HG03460 (cell line): ENCODE results near the gene ZNF202.

Source experiments
- ATAC-seq: cut with Tn5 transposase; IDR thresholded peaks from one replicate; pipeline ENCODE4 v1.9.1; 2021; ENCODE audit not compliant: unreplicated experiment

ZNF202 gene

DNA sequence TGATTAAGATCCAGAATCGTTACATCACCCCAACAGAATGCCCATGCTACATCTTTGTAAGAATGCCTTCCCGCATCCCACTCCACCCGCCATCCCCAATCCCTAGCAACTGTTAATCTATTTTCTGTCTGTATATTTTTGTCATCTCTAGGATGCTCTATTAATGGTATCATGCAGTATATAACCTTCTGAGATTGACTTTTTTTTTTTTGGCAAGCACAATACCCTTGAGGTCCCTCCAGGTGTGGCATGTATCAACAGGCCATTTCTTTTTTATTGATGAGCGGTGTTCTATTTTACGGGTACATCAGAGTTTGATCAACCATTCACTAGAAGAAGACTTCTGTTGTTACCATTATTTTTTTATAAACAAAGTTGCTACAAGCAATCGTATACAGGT lies 56.9 kb downstream of the ZNF202 start:
- ATAC-seq: no peak

- no peak for ATAC-seq
Observed at GRCh38 chr11:123683428-123684170, 57.9 kb downstream of the ZNF202 start.

DNA sequence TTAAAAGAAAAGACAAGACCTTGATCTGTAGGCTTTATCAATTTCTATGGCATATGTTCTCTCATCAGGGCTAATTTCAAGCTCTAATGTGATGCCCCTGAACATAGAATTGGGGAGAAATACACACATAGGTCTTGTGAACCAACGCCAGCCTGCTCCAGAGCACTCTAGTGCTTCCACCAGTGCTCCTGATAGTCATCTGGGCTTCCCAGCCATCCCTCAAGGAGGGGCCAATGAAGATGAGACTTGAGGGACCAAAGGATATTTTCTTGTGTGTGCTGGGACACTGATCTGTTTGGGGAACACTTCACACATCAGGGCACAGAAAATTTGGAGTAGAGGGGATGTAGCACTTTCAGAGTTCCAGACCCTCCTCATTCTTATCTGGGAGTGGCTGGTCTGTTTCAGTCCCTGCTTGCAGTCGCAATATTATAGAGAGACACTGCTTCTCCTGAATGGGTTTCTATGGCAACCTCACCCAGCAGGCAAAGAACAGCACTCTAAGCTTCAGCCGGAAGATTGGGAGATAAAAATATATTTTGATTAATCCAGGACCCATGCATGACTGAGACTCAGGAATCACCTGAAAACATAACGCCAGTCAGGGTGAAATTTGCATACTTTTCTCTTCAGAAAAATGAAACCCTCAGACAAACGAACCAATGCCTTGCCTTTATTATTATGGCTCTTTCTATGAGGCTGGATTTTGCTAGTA lies 58.6 kb downstream of the ZNF202 start:
- ATAC-seq: no peak

GRCh38 chr11:123681030-123681429 lies 60.4 kb downstream of the ZNF202 start:
- ATAC-seq: no peak

GRCh38 chr11:123678246-123678645 lies 63.2 kb downstream of the ZNF202 start:
- no peak for ATAC-seq

DNA sequence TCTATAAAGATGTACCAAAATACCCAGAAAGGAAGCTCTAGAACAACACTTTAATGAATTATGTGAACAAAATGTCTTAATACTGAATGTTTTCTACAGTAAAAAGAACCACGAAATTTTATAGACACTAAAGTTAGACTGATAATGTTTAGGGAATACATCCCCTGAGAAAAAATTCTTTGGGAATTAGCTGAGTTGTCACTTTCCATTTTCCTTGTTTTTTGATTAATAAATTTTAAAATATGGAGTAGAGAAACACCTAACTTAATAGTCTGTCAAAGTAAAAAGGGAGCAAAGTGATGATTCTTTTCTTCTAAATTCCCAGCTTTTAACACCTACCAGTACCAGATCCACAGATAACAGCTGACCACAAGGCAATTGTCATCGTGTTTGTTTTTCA lies 64.0 kb downstream of the ZNF202 start:
- no peak for ATAC-seq

GRCh38 chr11:123674297-123674696 lies 67.2 kb downstream of the ZNF202 start:
- no peak for ATAC-seq
